ENCODE results near the gene MECR.

Gene MECR

DNA sequence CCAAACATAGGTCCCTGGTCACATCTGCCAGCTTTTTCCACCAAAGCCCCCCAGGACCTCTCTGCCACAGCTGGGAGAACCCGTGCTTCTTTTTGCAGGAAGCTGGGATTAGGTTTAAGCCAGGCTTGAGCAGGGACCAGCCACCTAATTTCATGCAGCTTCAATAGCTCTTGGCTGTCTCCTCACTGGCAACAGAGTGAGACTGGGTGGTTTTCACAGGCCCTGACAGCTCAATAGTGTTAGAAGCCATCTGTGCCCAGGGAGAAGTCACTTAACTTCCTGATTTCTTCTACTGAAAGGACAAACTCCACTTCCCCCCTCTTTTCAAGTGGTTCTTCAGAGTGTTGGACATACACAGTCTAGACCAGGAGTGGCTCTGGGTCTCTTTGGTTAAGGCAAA lies 28.7 kb downstream of the MECR start:
- DNase-seq (ENCODE audit: low read depth, low spot score), result no peak

DNA sequence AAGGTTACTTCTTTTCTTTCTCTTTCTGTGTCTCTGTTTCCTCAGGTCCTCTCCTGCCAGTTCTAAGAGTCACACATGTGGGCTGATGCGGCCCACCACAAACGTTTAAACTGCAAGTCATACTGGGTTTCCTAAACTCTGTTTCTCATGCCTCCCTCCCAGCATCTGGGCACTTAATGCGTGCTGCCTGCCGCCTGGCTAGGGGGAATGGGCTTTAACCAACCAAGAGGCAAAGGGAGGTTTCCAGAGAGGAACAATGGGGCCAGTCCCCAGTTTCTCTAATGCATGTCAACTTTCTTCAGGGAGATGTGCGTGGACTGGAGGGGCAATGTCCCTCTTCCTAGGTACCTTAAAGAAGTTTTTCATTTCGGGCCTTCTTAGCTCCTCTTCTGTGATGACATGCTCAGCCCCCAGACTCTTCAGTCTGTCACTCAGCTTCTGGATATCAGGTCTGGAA lies 29.1 kb downstream of the MECR start:
- DNase-seq (ENCODE audit: low read depth, low spot score), result no peak

DNA sequence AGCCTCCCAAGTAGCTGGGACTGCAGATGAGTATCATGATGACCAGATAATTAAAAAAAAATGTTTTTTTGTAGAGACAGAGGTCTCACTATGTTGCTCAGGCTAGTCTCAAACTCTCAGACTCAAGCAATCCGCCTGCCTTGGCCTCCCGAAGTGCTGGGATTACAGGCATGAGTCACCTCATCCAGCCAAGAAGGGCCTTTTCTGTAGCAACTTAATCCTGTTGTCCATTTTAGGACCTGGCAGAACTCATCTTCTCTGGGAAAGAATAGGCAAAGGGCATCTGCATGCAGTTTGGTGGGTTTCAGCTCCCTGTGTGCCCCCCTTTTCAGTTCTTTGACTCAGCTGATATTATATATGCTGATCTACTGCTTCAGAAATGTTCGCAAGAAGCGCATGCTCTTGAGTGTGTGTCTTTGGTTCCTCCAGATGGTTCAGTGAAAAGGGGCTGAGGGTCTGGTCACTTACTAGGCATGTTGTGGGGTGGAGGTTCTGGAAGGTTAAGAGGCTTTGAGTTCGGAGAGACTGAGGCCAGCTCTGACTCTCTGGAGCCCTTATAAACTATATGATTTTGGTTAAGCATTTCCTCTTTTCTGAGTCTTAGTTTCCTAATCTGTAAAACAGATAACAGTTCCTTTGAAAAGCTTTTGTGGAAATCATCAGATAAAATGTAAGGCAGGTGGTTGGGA lies 29.7 kb downstream of the MECR start:
- no peak for DNase-seq (ENCODE audit: low read depth, low spot score)

DNA sequence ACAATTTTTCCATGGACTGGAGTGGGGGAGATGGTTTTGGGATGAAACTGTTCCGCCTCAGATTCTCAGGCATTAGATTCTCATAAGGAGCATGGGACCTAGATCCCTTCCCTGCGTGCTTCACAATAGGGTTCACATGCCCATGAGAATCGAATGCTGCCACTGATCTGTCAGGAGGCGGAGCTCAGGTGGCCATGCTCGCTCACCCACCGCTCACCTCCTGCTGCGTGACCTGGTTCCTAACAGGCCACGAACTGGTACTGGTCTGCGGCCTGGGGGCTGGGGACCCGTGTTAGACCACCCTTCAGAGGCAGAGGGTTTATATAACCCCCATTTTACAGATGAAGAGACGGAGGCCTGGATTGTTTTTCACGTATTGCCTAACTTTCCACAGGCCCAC lies 32.7 kb downstream of the MECR start:
- DNase-seq (ENCODE audit: low read depth, low spot score), result no peak

DNA sequence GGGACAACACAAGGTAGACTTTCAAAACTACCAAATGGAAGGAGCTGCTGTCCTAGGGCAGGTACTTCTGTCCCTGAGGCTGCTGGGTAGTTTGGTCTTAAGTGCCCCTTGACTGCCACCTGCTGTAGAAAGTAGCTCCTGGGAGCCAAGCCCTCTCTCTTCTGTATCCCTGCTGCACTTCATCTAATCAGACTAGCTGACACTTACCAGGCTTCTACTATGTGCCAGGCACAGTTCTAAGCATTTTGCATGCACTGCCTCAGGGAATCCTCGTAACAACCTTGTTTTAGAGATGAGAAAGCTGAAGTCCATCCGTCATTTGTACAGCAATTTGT lies 33.2 kb downstream of the MECR start:
- no peak for DNase-seq (ENCODE audit: low read depth, low spot score)

DNA sequence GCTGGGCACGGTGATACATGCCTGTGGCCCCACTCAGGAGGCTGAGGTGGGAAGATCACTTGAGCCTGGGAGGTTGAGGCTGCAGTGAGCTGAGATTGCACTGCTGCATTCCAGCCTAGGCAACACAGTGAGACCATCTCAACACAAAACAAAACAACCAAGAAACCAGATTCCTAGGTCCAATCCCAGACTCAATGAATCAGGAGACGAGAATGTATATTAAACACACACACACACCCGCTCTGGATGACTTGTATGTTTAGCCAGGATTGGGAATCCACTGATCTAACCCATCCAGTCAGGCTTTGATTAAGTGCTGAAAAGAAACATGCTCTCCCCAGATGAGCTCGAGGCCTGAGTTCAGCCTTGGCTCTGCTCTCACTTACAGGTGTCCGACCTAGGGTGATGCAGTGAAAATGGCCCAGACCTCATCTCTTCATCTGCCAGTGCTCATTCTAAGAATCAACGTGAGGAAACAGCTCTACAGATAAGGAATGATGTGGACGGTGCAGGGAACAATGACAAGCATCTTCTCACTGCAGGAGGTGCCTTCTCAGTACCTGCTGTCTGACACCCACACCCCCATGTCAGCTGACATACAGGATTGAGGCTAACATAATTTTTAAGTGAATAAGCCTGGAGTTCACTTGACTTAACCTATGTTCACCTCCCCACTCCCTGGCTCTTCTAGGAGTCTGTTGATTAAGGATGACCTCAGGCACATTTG lies 33.7 kb downstream of the MECR start:
- DNase-seq (ENCODE audit: low read depth, low spot score), result no peak

DNA sequence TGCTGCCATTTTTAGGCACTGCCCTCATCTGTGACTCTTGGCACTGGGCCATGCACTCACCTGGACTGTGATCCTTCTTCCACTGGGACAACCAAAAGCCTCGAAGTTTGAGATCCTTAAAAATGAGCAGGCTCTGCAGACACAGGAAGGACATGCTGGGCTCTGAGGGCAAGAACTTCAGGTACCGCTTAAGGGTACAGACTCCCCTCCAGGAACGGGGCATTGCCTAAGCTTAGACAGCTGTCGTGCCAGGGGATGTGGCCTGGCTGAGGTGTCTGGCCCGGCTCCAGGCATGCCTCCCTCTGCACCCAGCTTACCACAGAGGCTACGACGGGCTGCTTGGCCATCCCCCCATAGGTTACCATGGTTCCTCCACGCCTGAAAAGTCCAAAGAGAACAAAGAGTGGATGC lies 34.8 kb downstream of the MECR start:
- no peak for DNase-seq (ENCODE audit: low read depth, low spot score)

DNA sequence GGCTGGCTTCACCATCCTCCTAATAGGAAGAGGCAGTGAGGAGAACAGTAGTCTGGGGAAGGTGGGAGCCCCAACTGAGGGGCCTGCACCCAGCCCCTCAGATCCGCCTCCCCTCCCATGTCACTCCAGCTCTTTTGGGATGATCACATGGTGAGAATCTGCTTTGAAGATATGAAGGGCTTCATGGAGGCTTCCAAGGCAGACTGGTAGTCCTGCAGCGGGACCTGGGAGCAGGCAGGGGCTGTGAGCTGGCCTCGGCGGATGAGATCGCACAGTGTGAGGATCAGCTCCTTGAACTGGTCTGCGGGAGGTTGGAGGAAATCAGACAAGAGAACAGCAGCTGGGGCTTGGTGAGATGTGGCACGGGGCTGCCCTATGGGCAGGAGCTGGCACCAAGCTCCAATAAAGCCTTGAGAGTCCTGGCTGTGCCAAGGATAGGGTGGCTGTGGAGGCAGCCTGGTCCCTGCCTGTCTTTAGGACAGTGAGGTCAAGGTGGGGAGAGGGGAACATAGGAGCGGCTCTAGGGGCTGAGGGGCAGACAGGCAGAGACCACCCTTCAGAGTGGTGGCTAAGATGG lies 36.8 kb downstream of the MECR start:
- no peak for DNase-seq (ENCODE audit: low read depth, low spot score)

DNA sequence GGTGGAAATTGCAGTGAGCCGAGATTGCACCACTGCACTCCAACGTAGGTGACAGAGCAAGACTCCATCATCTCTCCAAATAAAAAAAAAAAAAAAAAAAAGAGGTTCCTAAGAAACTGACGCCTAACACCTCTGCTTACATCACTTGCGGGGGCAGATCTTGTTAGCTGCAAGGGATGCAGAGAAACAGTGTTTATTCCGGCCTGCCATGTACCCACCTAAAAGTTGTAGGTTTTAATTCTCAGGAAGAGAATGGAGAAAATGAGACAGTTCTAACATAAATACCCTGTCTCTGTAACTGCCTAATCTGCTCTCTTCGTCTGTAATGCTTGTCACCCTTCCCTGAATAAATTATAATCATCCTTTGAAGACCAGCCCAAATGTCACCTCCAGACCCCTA lies 40.0 kb downstream of the MECR start:
- no peak for DNase-seq (ENCODE audit: low read depth, low spot score)

DNA sequence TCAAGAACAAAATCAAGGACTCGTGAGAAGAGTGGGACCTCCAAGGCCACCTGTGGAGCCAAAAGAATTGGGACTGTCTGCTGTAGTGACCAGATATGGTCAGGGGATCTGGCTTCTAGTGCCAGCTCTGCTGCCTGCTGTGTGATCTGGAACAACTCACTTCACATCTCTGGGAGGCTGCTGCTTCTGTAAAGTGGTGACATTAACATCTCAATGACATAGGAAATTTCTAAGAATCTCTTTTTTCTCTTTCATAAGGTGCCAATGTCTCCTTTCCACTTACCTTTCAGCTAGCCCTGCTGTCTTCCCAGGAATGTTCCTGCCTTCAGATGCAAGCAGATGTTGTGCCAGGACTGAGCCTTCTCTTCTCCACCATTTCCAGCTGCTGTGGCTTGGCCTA lies 44.0 kb downstream of the MECR start:
- no peak for DNase-seq (ENCODE audit: low read depth, low spot score)

DNA sequence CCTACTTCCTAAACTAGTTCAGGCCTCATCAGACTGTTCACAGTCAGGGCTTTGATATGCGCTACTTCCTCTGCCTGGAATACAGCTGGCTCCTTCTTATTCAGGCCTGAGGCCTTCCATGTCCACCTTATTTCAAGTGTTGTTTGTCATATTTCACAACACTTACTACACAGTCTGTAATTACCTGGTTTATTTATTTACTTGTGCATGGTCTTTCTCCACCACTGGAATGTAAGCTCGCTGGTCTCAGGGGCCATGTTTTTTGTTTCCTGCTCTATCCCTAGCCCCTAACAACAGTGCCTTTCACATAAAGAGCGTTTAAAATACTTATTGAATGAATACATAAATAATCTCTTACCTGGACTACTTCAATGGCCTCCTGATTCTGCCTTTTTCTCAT lies 44.5 kb downstream of the MECR start:
- no peak for DNase-seq (ENCODE audit: low read depth, low spot score)

DNA sequence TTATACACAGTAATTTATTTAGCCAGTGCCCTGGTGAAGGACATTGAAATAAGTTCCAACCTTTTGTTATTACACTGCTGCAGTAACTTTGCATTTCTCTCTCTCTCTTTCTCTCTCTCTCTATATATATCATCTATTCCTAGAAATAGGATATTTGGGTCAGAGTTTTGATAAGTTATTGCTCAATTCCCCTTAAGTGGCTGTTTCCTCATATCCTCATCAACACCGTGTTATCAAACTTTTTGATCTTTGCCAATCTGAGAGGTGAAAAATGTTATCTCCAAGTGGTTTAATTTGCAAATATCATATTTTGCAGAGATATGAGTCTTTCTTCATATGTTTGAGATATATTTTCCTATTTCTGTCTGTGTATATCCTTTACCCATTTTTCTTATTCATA lies 47.4 kb downstream of the MECR start:
- no peak for DNase-seq (ENCODE audit: low read depth, low spot score)

DNA sequence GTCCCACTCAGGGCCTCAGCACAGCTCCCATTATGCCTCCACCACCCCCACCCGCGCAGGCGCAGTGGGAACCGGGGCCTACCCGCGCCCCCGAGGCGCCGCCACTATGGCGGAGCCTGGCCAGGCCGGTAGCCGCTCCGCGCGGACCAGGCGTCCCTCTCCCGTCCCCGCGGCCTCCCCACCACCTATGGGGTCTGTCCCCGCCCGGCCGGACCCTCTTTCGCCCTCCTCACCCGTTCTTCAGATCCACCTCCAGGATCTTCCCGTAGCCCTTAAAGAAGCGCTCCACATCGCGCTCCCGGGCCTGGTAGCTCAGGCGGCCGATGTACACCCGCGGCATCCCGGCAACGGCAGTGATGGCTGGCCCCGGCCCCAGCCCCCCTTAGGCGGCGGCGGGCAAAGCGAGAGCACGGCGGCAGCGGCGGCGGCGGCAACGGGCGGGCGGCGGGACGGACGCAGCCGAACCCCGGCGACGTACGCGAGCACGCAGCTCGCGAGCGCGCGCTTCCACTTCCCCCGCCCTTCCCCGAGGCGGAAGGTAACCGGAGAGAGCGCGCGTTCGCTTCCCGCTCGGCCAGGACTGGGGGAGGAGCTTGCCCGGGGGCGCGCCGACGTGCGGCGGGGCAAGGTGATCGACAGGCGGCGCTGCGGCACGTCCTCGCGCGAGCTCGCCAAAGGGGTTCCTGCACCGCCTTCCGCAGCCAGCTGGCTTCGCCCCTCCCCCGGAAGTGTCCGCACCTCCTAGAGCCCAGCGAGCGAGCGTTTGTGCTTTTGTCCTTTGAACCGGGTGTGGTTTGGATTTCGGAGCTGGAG lies 49.1 kb downstream of the MECR start, which contains the start of gene SRSF4:
Gene SRSF4 (minus strand): TSS at position 488 of the 813 bp plus-strand sequence. CDS start 148 bp downstream, at position 340.
- peak; percentile 98 for DNase-seq (ENCODE audit: low read depth, low spot score)

DNA sequence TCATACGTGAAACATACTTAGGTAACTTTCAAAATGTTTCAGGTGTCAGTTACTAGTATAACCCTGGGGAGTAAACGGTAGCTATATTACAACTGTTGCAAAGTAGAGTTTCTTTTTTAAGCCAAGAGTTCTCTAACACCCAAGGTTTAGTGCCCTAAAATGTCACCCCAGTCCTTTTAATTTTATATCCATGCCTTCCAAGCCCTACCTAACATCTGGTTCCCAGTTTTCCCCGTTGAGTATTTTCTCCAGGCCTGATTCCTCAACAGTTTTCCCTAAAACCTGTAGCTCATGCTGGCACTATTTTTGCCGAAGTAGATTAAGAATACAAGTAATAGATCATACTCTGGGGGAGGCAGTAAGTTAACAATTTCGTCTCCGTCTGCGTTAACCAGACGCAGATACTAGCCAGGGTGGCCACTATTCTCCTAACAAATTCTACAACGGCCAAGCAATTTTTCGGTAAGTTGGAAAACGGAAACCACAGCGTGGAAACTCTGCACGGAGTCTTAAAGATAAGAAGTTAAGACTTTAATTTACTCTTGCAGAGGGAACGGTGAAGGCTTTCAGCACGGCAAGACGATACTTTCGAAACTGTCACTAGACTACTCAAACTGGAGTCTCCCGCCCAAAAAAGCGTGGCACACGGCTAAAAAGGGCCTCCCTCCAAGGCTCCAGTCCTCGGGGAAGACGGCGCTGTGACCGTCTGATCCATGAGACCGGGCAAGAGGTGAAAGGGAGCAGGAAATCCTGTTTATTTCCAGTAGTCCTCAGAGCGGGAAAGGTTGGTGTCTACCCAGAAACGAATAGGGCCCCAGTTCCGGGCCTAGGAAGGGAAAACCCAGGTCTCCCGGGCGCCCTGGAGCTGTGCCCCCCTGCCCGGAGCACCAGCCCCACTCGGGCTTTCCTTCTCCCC lies 50.0 kb downstream of the MECR start:
- peak; percentile 17 for DNase-seq (ENCODE audit: low read depth, low spot score)

DNA sequence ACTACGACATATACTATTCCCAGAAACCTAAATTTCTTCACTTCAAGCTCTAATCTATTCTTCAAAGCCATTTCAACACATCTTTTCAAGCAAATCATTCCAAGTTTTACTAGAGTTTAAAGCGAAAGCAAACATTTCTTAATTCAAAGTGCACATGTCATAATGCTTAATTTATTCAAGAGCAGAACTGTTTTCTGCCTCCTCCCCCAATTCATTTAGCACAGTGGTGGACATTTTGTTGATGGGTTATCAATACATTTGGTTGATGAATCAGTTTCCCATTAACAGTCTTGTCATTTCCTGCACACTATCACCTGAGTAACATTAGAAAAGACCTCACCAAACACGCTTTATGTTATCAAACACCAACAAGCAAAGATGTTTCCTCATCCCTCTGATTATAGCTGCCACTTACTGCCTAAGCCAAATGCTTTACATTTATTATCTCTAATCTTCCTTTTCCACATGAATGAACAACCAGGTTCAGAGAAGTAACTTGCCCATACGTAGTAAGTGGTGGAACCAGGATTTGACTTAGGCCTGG lies 51.0 kb downstream of the MECR start:
- no peak for DNase-seq (ENCODE audit: low read depth, low spot score)

DNA sequence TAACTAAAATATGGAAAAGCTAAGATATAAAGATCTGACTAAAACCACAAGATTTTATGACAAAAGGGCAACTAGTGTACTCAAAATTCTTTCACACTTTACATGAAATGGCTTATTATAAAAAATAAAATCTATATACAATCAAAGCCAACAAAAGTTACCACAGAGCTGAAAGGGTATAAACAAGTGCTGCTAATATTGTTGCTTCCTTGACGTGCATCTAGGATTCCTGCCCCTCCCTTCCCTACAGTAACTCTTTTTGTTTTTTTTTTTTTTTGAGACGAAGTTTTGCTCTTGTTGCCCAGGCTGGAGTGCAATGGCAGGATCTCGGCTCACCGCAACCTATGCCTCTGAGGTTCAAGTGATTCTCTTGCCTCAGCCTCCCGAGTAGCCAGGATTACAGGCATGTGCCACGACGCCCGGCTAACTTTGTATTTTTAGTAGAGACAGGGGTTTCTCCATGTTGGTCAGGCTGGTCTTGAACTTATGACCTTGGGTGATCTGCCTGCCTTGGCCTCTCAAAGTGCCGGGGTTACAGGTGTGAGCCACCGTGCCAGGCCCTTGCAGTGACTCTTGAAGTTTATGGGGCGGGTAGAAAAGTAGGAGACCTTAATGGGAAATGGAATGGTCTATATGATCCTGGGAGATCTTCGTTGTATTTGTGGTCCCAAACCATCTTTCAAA lies 53.6 kb downstream of the MECR start:
- no peak for DNase-seq (ENCODE audit: low read depth, low spot score)

DNA sequence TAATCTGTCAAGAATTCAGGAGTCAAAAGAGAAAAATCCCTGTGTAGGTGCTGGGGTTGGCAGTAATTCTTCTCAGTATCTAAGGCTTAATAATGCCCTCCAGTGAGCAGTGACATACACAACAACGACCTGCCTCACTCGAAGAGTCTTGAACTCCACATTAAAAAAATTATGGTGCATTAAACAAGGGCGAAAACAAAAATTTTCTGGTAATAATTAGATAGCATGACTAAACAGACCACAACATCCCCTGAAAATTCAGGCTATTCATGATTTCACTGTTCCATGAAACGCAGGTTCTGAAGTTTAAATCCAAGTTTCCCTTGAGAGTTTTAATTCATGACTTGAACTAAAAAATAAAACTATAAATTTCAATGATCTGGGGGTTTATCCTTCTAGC lies 54.2 kb downstream of the MECR start:
- no peak for DNase-seq (ENCODE audit: low read depth, low spot score)

DNA sequence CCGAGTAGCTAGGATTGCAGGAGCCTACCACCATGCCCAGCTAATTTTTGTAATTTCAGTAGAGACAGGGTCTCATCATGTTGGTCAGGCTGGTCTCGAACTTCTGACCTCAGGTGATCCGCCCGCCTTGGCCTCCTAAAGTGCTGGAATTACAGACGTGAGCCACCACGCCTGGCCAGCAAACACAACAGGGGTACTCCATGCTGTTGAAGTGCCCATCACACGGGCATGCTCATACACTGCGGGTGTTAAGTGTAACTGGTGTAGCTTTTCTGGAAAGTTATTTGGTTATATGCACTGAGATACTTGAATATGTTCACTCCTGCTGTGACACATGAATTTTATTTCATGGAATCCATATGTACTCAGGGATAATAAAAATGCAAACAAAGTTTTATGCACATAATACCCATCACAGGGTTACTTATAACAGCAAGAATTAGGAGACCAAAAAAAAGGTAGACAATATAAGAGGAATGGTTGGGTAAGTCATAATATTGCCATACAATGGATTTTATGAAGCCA lies 58.3 kb downstream of the MECR start:
- no peak for DNase-seq (ENCODE audit: low read depth, low spot score)

DNA sequence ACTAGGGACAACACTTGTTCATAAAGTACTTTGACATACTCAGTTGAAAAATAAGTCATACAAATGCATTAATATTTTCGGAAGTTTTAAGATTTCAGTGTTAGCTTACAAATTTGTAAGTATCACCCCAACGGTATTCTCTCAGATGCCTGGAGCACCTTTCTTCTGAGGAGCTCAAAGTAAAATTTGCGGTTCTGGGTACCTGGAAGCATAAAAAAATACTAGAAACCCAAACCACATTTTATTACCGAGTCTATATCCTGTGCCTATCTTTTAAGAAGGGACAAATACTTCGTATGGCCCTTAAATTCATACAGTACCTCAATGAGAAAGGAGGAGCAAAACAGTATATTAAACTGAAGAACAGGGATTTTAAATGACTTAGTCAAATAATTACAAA lies 59.2 kb downstream of the MECR start:
- no peak for DNase-seq (ENCODE audit: low read depth, low spot score)

DNA sequence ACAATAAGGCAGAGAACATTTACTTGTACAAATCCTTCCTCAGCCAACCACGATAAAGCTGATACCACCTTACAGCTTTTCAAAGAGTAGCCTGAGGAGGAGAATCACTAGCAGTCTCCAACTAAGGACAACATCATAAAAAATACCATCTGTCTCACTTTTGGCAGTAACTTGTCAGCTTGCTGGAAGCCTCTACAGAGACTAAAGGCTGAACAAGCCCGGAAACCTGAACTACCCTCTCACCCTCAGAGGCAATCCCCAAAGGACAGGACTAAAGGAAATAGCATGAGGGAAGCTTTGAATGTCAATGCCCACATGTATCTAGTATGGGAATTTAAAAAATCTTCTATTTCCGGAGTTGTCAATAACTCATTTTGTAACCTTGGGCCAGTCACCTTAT lies 59.6 kb downstream of the MECR start:
- peak; percentile 8 for DNase-seq (ENCODE audit: low read depth, low spot score)

Data from brain pericyte (primary cell).